HG03432 (cell line): ENCODE data around the gene TEX35.

Experiments used
- ATAC-seq: cut with Tn5 transposase; IDR thresholded peaks from one replicate; pipeline ENCODE4 v1.9.1; 2021; ENCODE audit warnings: mild to moderate bottlenecking, moderate library complexity; ENCODE audit not compliant: unreplicated experiment

Gene TEX35

GRCh38 chr1:178513278-178513983 lies 522 bp downstream of the TEX35 start:
- no peak for ATAC-seq

- no peak for ATAC-seq
These were observed 3.2 kb downstream of the TEX35 start for GRCh38 chr1:178516110-178516509.

GRCh38 chr1:178518894-178519293 lies 6.0 kb downstream of the TEX35 start:
- ATAC-seq: no peak

GRCh38 chr1:178520803-178521202 lies 7.9 kb downstream of the TEX35 start:
- ATAC-seq: no peak

- ATAC-seq: no peak
These were observed 8.3 kb downstream of the TEX35 start for GRCh38 chr1:178521241-178521640.

GRCh38 chr1:178527117-178527516 lies 14.2 kb downstream of the TEX35 start:
- no peak for ATAC-seq

- no peak for ATAC-seq
These were observed 15.5 kb downstream of the TEX35 start for GRCh38 chr1:178528228-178528952.

GRCh38 chr1:178528953-178529335 lies 16.0 kb downstream of the TEX35 start:
- ATAC-seq: no peak

- ATAC-seq: no peak
These were observed 16.6 kb downstream of the TEX35 start for GRCh38 chr1:178529364-178530036.

- ATAC-seq: no peak
These were observed 17.1 kb downstream of the TEX35 start for GRCh38 chr1:178530037-178530402.

GRCh38 chr1:178530502-178530901 lies 17.6 kb downstream of the TEX35 start:
- no peak for ATAC-seq

GRCh38 chr1:178531887-178532286 lies 19.0 kb downstream of the TEX35 start:
- peak; percentile 24 for ATAC-seq

GRCh38 chr1:178532392-178532791 lies 19.5 kb downstream of the TEX35 start:
- ATAC-seq: peak; percentile 81

GRCh38 chr1:178533121-178533946 lies 20.4 kb downstream of the TEX35 start:
- ATAC-seq: no peak

GRCh38 chr1:178534137-178534868 lies 21.4 kb downstream of the TEX35 start:
- ATAC-seq: no peak

- ATAC-seq: no peak
These were observed 23.4 kb downstream of the TEX35 start for GRCh38 chr1:178536329-178536728.

- no peak for ATAC-seq
These were observed 24.0 kb downstream of the TEX35 start for GRCh38 chr1:178536844-178537371.

- ATAC-seq: no peak
These were observed 24.6 kb downstream of the TEX35 start for GRCh38 chr1:178537382-178538090.

GRCh38 chr1:178538192-178538916 lies 25.4 kb downstream of the TEX35 start:
- ATAC-seq: no peak
